ENCODE measurements around the gene EVA1B.

GRCh38 chr1:36304970-36305914 is 18.2 kb downstream of the EVA1B start:
- TF ChIP-seq, protein P1, sequence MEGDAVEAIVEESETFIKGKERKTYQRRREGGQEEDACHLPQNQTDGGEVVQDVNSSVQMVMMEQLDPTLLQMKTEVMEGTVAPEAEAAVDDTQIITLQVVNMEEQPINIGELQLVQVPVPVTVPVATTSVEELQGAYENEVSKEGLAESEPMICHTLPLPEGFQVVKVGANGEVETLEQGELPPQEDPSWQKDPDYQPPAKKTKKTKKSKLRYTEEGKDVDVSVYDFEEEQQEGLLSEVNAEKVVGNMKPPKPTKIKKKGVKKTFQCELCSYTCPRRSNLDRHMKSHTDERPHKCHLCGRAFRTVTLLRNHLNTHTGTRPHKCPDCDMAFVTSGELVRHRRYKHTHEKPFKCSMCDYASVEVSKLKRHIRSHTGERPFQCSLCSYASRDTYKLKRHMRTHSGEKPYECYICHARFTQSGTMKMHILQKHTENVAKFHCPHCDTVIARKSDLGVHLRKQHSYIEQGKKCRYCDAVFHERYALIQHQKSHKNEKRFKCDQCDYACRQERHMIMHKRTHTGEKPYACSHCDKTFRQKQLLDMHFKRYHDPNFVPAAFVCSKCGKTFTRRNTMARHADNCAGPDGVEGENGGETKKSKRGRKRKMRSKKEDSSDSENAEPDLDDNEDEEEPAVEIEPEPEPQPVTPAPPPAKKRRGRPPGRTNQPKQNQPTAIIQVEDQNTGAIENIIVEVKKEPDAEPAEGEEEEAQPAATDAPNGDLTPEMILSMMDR (IDR thresholded peaks at IDR 0.05 in 2 of 3, conservative IDR thresholded peaks at IDR 0.05 in 1 of 3; ENCODE audit: borderline replicate concordance in 1 of 3, insufficient read depth in 1 of 3, low read depth in 2 of 3, low read length in 2 of 3), result no peak
- TF ChIP-seq POLR2A (IDR thresholded peaks at IDR 0.05; ENCODE audit: borderline replicate concordance, extremely low read depth, insufficient read depth, insufficient read length) (no peak), YY1 (IDR thresholded peaks at IDR 0.05; ENCODE audit: extremely low read depth, insufficient replicate concordance, low read depth, low read length) (no peak), EZH2 (IDR thresholded peaks at IDR 0.05) (no peak)
